GM23248 (cell line): ENCODE results near the gene PGAP3.

Experiments
- EZH2 ChIP-seq: fragments of 200-600 bp; sonication (generic); IDR thresholded peaks from 2 replicates; pipeline ENCODE4 v1.6.1; 2018; ENCODE audit warnings: antibody characterized with exemption, mild to moderate bottlenecking; ENCODE audit not compliant: insufficient read depth, poor library complexity, severe bottlenecking
- EZH2phosphoT487 ChIP-seq: fragments of 200-600 bp; sonication (generic); IDR thresholded peaks from 2 replicates; pipeline ENCODE4 v1.6.1; 2018; ENCODE audit warnings: antibody characterized with exemption, moderate library complexity, mild to moderate bottlenecking, low read depth; ENCODE audit not compliant: insufficient read depth

- TF ChIP-seq EZH2 (no peak), EZH2phosphoT487 (no peak)
Measured at GRCh38 chr17:39658346-39658745, 29.5 kb downstream of the PGAP3 start.
